ENCODE data around the gene CDK6.

Gene CDK6

GRCh38 chr7:92586841-92587240 is 249.5 kb downstream of the CDK6 start:
- DNase-seq (ENCODE audit: low read depth) = no peak

GRCh38 chr7:92586403-92586802 is 250.0 kb downstream of the CDK6 start:
- no peak for DNase-seq (ENCODE audit: low read depth)

- DNase-seq (ENCODE audit: low read depth) = no peak
Observed at GRCh38 chr7:92584953-92585352, 251.4 kb downstream of the CDK6 start.

- no peak for DNase-seq (ENCODE audit: low read depth)
Observed at GRCh38 chr7:92582948-92583347, 253.4 kb downstream of the CDK6 start.

GRCh38 chr7:92576296-92576695 is 260.1 kb downstream of the CDK6 start:
- no peak for DNase-seq (ENCODE audit: low read depth)

GRCh38 chr7:92569137-92569536 is 267.2 kb downstream of the CDK6 start:
- no peak for DNase-seq (ENCODE audit: low read depth)

- no peak for DNase-seq (ENCODE audit: low read depth)
Observed at GRCh38 chr7:92567460-92567859, 268.9 kb downstream of the CDK6 start.

- no peak for DNase-seq (ENCODE audit: low read depth)
Observed at GRCh38 chr7:92563345-92563744, 273.0 kb downstream of the CDK6 start.

- no peak for DNase-seq (ENCODE audit: low read depth)
Observed at GRCh38 chr7:92560602-92561001, 275.8 kb downstream of the CDK6 start.

GRCh38 chr7:92557808-92558362 is 278.5 kb downstream of the CDK6 start:
- DNase-seq (ENCODE audit: low read depth) = no peak

GRCh38 chr7:92557249-92557648 is 279.1 kb downstream of the CDK6 start:
- no peak for DNase-seq (ENCODE audit: low read depth)

Measured in stimulated activated CD8-positive, alpha-beta memory T cell treated with anti-CD3 and anti-CD28 coated beads, Interleukin-4, amount 100 ng/mL, for 24 hours (primary cell).